HG02973 (cell line): ENCODE data around the gene IRF8.
A peak's percentile ranks its signal among the peaks of the same experiment; 100 is the strongest.
"Not testable (repeated sequence)": the region's sequence is repeated elsewhere in the genome, so short reads cannot be mapped to it uniquely, and the experiment has no call there.

Source experiments
- ATAC-seq: cut with Tn5 transposase; IDR thresholded peaks from one replicate; pipeline ENCODE4 v1.9.1; 2021; ENCODE audit warnings: moderate library complexity; ENCODE audit not compliant: unreplicated experiment

Gene IRF8

DNA sequence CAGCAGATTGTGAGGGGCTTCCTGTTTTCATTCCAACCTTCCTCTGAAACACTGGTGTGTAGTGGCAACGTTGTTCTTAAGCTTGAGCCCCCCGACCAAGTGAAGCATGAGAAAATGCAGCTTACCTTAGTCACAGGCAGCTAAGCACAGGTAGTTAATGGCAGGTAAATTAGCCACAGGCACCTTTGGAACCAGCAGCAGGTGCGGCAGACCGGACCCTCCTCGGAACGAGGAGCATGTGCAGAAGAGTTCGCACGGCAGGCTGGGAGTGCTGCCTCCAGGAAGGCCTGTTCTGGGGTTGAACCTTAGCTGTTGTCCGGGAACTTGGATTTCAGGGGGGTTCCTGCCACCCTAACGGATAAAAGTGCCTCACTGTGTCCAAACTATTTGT, 7.2 kb upstream of the IRF8 start:
- ATAC-seq, result no peak

DNA sequence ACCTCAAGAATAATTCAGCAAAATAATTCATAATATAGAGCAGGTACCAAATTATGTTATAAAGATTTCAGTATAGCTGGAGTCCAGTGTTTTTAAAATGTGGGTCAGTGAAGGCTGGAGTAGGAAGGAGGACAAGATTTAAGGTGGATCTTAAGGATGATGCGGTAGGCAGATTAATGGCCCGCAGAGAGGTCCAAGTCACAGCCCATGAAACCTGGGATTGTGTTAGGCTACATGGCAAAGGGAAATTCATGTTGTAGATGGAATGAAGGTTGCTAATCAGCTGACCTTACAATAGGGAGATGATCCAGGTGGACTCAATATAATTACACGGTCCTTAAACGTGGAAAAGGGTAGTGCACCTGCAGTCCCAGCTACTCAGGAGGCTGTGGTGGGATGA, 6.2 kb upstream of the IRF8 start:
- ATAC-seq, result no peak

- ATAC-seq, result no peak
These were observed 4.7 kb upstream of the IRF8 start for GRCh38 chr16:85894266-85894665.

GRCh38 chr16:85897382-85897781, 1.6 kb upstream of the IRF8 start:
- no peak for ATAC-seq

- ATAC-seq, result no peak
These were observed 482 bp downstream of the IRF8 start for GRCh38 chr16:85899444-85899843.

DNA sequence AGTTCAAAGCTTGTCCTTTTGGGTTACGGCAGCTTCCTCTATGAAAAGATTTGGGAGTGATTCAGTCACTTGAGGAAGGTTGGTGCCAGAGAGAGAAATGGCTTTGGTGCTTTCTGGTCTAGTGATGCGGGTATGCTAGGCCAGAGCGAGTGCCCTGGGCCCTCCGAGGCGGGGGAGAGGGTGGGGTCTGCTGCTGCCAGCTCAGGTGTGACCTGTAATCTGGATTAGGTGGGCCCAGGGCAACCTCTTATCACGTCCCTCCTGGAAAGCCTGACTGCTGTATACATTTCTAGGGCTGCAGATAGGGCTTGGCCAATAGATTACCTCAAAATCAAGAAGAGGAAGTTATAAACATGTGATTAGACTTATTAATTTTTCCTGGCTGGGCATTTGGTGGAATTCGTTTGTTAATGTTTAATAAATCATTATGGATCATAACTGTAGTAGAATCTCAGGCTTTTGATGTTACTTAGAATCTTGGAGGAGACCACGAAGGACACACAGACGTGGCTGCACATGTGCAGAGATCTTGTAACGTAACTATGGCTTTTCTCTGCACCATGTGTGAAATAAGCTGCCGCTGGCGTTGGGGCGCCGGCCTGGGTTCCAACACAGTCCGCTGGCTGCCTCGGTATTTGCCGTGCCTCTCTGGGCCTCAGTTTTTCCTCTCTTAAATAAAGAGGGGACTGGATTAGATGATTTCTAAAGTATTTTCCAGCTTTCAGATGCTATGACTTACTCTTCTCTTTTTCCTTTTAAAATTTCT, 1.2 kb downstream of the IRF8 start:
- ATAC-seq, result no peak

DNA sequence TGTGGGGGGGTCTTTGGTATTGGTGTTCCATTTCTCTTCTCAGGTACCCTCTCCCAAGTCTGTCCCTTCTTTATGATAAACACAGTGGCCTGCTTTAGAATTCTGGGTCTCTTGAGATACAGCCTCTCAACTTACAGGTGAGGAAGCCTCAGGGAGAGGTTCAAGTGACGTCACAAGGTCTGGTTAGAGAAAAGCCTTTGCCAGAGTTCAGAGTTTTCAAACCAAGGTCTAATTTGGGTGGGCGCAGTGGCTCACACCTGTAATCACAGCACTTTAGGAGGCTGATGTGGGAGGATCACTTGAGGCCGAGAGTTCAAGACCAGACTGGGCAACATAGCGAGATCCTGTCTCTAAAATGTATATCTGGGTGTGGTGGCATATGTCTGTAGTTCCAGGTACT, 2.1 kb downstream of the IRF8 start:
- no peak for ATAC-seq

DNA sequence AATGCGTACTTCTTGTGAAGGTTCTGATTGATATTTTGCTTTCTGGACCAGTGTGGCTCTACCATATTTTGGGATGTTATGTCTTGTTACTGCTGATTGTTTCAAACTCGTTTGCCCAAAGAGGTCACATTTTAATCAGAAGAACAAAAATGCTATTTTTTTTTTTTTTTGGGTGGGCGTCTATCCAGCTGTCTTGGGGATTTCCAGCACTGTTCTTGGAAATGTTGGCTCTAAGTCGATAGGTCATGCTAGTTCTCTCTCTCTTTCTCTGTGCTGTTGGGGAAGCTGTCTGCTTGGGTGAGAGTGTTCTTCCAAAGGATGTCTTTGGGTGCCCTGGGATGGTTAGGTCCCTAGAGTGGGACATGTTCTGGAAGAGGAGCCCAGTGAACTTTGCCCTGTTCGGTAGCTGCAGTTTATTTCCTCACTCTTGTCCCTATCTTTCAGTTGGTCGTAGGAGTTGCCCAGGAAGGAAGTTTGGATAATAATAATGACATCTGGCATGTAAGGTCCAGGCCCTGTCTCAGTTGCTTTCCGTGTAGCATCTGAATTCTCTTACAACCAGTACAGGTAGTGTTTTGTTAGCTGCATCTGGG, 2.9 kb downstream of the IRF8 start:
- no peak for ATAC-seq

GRCh38 chr16:85902366-85903155, 3.6 kb downstream of the IRF8 start:
- ATAC-seq, result peak; percentile 58

- ATAC-seq, result no peak
These were observed 4.6 kb downstream of the IRF8 start for GRCh38 chr16:85903559-85903958.

DNA sequence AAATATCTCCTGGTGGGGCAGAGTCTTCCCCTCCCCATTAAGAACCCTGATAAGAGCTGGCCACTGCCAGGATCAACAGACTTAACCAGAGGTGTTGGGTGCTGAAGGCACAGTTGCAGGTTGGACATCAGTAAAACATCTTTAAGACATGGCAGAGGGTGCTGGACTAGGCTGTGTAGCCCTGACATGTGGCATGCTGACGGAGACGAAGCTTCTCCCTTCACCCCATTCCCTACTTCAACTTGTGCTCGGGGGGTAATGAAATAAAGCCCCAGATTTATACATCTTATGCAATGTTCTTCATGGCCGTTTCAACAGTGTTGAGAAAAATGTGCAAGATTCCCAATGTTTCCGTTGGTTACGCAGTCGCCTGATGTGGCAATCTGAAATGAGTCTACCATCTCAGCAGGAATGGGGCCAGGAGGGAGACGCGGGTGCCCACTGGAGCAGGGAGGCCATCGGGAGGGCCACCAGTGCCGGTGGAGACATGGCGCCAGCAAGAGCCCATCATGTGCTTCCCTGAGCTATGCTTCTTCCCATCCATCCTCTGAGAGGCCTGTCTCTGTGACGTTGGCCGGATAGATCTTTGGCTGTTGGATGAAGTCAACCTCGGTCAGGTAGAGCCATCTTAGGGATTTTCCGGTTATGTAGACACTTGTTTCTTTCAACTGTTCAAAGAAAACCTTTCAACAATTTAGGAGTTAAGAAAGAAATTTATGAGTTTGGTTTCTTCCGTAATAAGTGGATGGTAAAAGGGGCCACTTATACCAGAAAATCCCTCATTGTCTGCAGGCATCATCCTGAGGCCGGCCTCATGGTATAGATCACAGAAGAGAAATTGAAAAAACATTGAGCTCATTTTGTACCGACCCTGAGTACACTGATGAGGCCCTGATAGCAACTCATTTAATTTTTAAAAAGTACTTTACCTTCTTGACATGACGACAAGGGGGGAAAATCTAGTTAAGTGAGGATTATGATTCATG, 6.4 kb downstream of the IRF8 start:
- no peak for ATAC-seq

DNA sequence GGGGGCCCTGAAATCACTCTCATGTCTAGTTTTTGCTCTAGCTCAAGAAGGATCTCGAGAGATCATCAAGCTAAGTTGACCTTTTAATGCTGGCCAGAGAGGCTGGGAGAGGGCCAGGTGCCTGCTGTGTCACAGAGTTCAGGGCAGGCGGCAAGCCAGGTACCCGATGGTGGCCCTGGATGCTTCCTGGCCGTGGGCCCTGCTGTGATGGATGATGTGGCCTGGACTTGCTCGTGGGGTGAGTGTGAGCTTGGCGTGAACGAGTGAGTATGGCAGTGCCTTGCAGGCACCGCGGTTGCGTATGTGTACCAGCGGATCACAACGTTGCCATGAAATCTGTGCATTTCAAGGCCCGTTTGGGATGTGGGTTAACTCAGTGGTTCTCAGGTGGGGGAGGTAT, 7.4 kb downstream of the IRF8 start:
- ATAC-seq, result no peak

GRCh38 chr16:85907231-85907630, 8.3 kb downstream of the IRF8 start:
- ATAC-seq, result not testable (repeated sequence)

GRCh38 chr16:85908444-85908843, 9.5 kb downstream of the IRF8 start:
- no peak for ATAC-seq

DNA sequence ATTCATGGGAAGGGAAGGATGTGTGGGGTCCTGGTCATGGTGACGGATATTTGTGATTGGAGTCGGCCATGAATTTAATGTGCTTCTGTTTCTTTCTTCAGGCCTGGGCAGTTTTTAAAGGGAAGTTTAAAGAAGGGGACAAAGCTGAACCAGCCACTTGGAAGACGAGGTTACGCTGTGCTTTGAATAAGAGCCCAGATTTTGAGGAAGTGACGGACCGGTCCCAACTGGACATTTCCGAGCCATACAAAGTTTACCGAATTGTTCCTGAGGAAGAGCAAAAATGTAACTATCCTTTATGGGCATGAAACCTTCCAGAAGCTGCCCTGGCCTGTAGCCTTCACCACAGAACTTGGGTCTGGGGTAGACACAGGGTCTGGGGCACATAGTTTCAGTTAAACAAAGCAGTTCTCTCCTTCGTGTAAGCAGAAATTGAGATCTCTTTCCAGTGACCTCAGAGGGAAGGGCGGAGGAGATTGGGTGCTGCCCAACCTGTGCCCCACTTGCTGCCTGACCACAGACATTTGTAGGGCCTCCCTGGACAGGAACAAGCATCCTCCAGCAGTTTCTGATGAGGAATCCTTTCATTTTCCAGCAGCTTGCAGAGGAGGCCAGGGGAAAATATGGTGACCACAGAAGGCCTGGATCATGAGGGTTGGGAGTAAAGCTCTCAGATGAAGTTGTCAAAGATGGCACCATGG, 10.1 kb downstream of the IRF8 start:
- no peak for ATAC-seq

- ATAC-seq, result no peak
These were observed 11.2 kb downstream of the IRF8 start for GRCh38 chr16:85909932-85910853.

DNA sequence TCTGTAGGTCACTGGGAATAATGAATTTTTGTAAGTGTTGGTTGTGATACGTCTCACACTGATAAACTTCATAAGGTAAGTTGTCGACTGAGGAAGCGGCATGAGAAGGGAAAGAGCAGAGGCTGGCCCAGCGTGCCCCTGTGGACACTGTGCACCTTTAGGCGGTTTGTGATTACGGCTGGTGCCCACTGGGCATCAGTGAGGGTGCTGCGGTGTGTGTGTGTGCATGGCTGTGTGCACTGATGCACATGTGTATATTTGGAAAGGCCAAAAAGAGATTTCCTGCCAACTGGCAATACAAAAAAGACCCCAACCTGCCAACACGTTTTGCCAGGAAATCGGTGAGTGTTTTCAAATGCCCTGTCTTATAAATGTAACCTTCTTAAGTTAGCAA, 11.9 kb downstream of the IRF8 start:
- ATAC-seq, result no peak

GRCh38 chr16:85911251-85911930, 12.4 kb downstream of the IRF8 start:
- ATAC-seq, result no peak
